IPS-15b (cell line): ENCODE results near the gene ZNF555.

Experiments
- H3K27me3 ChIP-seq: one replicate; pipeline ENCODE4 v1.6.1; 2013; ENCODE audit warnings: low read length; ENCODE audit not compliant: control insufficient read depth, insufficient read depth
- H3K36me3 ChIP-seq: one replicate; pipeline ENCODE4 v1.6.1; 2013; ENCODE audit warnings: low read length; ENCODE audit not compliant: control insufficient read depth, insufficient read depth
- H3K4me1 ChIP-seq: one replicate; pipeline ENCODE4 v1.6.1; 2013; ENCODE audit warnings: mild to moderate bottlenecking, low read length; ENCODE audit not compliant: control insufficient read depth, insufficient read depth
- H3K4me3 ChIP-seq: one replicate; pipeline ENCODE4 v1.5.1; 2013; ENCODE audit warnings: low read depth, low read length
- H3K9ac ChIP-seq: one replicate; pipeline ENCODE4 v1.6.1; 2013; ENCODE audit warnings: low read depth, mild to moderate bottlenecking, low read length
- H3K9me3 ChIP-seq: one replicate; pipeline ENCODE4 v1.6.1; 2013; ENCODE audit warnings: mild to moderate bottlenecking, low read length; ENCODE audit not compliant: control insufficient read depth, insufficient read depth

The ZNF555 gene

DNA sequence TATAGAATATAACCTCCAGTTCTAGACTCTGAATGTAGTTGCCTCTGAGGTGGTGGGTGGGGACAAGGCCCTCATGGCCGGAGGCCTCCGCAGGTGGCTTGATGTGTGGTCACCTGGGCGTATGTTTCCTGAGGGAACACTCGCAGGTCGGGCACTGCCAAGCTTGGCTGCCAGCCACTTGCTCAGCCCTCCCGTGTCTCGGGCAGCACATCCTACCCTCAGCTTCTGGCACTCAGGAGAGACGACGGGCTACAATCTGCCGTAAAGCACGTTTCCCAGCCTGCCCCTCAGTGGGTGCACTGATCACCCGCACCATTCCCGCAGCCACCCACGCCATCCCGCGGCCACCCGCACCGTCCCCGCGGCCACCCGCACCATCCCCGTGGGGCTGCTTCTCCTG, 40.8 kb upstream of the ZNF555 start:
- H3K36me3 ChIP-seq = peaks cover 70% of the 10 kb centered on the region
- no peaks in the 10 kb centered on the region for H3K27me3 ChIP-seq
- no peak overlapping the region for H3K9ac ChIP-seq
- no peaks in the 10 kb centered on the region for H3K4me1 ChIP-seq
- H3K4me3 ChIP-seq = no peak overlapping the region
- H3K9me3 ChIP-seq = no peaks in the 10 kb centered on the region

DNA sequence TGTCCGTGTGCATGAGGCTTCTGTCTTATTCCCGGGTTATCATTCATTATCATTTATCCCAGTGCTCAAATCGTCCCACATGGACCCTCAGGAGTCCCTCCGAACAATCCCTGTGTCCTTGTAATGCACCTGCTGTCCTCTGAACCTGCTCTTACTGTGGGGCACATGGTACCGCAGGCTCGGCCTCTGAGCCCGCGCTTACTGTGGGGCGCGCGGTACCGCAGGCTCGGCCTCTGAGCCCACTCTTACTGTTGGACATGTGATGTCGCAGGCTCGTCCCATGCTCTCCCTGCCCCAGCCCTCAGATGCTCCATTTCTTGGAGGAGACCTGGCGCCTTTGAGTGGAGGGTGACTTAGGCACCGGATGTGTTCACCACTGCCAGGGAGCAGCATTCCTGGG, 38.4 kb upstream of the ZNF555 start:
- Histone ChIP-seq H3K9me3 (no peaks in the 10 kb centered on the region), H3K9ac (no peak overlapping the region), H3K4me1 (no peaks in the 10 kb centered on the region), H3K4me3 (no peak overlapping the region), H3K36me3 (peaks cover 73% of the 10 kb centered on the region), H3K27me3 (no peaks in the 10 kb centered on the region)

DNA sequence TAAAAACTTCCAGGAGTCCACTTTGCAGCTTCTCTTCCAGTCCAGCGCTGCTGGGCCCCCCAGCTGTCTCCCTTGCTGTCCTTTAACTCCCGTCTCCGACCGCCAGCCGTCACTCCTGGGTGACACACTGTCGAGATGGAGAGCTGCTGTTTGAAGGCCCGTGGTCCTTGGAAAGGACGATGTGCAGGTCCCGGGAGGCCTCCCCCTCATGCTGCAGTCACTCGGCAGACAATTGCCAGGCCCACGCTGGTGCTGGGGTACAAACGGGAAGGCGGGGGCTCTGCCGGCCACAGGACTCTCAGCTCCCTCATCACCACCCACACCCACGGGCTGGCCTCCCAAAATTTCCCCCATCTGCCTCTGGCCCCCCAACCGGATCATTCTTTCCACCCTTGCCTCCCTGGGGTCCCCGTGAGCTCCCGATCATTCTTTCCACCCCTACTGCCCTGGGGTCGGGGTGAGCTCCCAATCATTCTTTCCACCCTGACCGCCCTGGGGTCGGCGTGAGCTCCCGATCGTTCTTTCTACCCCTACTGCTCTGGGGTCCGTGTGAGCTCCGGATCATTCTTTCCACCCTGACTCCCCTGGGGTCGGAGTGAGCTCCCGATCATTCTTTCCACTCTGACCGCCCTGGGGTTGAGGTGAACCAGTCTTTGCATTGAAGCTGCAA, 37.7 kb upstream of the ZNF555 start:
- Histone ChIP-seq H3K4me3 (no peak overlapping the region), H3K27me3 (no peaks in the 10 kb centered on the region), H3K4me1 (no peaks in the 10 kb centered on the region)

DNA sequence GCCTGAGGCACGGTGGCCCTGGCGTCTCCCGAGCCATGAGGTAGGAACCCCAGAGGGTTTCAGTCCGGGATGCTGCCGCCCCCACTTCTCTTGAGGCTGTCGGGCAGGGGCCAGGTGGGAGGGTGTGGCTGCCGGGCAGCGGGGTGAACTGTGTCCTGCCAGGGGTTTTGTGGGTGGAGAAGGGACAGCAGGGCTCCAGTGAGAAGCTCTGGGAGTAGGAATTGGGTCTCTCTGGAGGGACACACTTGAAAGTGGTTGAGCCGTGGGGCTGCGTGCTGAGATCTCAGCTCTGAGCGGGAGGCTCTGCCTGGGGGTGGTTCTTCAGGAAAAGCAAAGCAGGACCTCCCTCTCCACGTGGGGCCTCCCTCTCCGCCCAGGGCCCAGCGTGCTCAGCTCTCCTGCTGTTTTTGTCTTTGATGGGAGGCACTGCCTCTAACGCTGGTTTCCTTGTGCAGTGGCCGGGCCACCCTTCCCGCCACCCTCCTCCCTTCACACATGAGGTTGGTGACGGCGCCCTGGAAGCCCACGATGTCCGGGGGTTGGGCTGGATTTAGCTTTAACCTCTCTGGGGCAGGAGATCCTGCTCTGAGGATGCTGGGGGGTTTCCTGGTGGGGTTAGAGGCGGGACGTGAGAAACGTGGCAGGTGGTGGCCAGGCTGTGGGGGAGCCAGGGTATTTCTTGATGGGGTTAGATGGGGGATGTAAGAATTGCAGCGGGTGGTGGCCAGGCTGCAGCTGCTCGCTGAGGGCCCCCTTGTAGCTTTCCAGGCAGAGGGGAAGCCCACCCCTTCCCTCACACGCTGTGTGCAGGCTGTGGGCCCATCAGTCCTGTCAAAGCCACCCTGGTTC, 36.9 kb upstream of the ZNF555 start:
- no peak overlapping the region for H3K9ac ChIP-seq
- H3K4me1 ChIP-seq = no peaks in the 10 kb centered on the region
- H3K27me3 ChIP-seq = no peaks in the 10 kb centered on the region
- no peak overlapping the region for H3K4me3 ChIP-seq
- peaks cover 82% of the 10 kb centered on the region for H3K36me3 ChIP-seq
- no peaks in the 10 kb centered on the region for H3K9me3 ChIP-seq

More for the DNA sequence above, 37.7 kb upstream of the ZNF555 start:
- H3K9ac ChIP-seq = no peak overlapping the region
- H3K9me3 ChIP-seq = no peaks in the 10 kb centered on the region
- peaks cover 78% of the 10 kb centered on the region for H3K36me3 ChIP-seq

DNA sequence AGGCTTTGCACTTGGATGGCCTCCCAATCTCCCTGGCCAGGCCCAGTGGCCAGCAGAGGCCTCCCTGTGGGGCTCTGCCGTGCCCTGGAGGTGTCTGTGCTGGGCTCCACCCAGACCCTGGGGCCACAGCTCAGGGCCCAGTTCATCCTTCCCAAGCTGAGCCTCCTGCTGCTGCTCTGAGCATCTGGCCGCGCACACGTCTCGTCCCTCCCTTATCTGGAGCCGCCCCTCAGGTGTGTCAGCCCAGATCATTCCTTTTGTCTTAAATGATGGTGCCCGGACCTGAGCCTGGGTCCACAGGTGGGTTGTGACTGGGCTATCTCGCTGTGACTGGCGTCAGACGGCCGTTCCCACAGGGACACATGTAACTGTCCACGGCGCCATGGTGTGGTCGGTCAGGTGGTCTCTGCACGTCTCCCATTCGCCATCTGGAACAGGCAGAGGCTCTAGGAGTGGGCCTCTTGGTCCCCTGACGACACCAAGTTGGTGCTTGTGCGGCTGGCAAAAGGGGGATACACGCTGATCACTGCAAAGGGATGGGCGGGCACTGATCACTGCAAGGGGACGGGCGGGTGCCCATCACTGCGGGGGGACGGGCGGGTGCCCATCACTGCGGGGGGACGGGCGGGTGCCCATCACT, 35.9 kb upstream of the ZNF555 start:
- Histone ChIP-seq H3K27me3 (no peaks in the 10 kb centered on the region), H3K9ac (no peak overlapping the region), H3K9me3 (no peaks in the 10 kb centered on the region), H3K4me1 (no peaks in the 10 kb centered on the region), H3K4me3 (no peak overlapping the region), H3K36me3 (peaks cover 83% of the 10 kb centered on the region)

GRCh38 chr19:2805991-2806649, 35.2 kb upstream of the ZNF555 start:
- Histone ChIP-seq H3K4me3 (no peak overlapping the region), H3K27me3 (no peaks in the 10 kb centered on the region), H3K9ac (no peak overlapping the region), H3K9me3 (no peaks in the 10 kb centered on the region), H3K36me3 (peaks cover 83% of the 10 kb centered on the region), H3K4me1 (no peaks in the 10 kb centered on the region)

- Histone ChIP-seq H3K9ac (no peak overlapping the region), H3K4me3 (no peak overlapping the region), H3K27me3 (no peaks in the 10 kb centered on the region), H3K9me3 (no peaks in the 10 kb centered on the region), H3K4me1 (no peaks in the 10 kb centered on the region), H3K36me3 (peaks cover 85% of the 10 kb centered on the region)
These were observed 34.4 kb upstream of the ZNF555 start for GRCh38 chr19:2806736-2807378.

DNA sequence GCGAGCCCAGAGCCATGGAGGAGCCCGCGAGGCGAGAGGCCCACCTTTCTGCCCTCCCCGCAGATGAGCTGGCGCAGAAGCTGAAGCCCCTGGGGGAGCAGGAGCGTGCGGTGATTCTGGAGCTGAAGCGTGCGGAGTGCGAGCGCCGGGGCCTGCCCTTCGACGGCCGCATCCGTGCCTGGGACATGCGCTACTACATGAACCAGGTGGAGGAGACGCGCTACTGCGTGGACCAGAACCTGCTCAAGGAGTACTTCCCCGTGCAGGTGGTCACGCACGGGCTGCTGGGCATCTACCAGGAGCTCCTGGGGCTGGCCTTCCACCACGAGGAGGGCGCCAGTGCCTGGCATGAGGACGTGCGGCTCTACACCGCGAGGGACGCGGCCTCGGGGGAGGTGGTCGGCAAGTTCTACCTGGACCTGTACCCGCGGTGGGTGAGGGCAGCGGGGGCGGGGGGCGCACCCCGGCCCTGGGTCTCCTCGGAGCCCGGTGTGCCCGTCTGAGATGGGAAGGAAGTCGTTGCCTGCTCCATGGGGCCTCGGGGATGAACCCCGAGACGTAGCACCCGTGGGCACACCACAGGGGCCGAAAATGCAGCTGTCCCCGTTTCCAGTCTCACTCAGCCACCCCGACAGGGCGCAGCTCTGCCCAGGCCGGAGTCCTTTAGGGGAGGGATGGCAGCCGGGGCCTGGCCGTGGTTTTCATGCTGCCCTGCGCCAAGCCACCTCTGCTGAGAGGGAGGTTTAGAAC, 33.7 kb upstream of the ZNF555 start:
- H3K27me3 ChIP-seq = no peaks in the 10 kb centered on the region
- peaks cover 85% of the 10 kb centered on the region for H3K36me3 ChIP-seq
- H3K9me3 ChIP-seq = no peaks in the 10 kb centered on the region
- H3K4me1 ChIP-seq = no peaks in the 10 kb centered on the region
- no peak overlapping the region for H3K9ac ChIP-seq
- H3K4me3 ChIP-seq = no peak overlapping the region

DNA sequence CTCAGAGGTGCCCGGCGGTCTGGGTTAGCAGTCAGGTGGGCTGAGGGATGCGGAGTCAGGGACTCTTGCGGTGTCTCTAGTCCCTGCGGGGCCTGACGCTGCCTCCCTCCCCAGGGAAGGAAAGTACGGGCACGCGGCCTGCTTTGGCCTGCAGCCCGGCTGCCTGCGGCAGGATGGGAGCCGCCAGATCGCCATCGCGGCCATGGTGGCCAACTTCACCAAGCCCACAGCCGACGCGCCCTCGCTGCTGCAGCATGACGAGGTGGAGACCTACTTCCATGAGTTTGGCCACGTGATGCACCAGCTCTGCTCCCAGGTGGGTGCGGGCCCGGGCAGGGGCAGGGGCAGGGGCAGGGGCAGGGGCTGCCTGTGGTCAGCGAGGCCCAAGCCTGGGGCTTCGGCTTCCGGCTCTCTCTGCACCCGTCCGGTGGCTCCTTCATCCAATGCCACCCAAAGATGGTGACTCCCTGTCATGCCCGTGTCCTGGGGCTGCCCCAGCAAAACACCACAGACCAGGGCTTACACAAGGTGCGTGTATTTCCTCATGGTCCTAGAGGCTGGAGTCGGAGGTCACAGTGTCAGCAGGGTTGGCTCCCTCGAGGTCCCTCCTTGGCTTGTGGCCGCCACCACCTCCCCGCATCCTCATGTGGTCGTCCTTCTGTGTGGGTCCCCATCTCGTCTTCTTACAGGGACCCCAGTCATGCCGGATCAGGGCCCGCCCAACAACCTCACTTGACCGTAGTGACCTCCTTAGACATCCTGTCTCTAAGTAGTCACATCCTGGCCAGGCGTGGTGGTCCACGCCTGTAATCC, 32.9 kb upstream of the ZNF555 start:
- Histone ChIP-seq H3K9ac (no peak overlapping the region), H3K4me3 (no peak overlapping the region), H3K9me3 (no peaks in the 10 kb centered on the region), H3K36me3 (peaks cover 86% of the 10 kb centered on the region), H3K27me3 (no peaks in the 10 kb centered on the region), H3K4me1 (no peaks in the 10 kb centered on the region)

GRCh38 chr19:2809387-2810140, 31.7 kb upstream of the ZNF555 start:
- Histone ChIP-seq H3K9ac (no peak overlapping the region), H3K36me3 (peaks cover 88% of the 10 kb centered on the region)

More at GRCh38 chr19:2809387-2810140, 31.7 kb upstream of the ZNF555 start:
- H3K4me3 ChIP-seq = no peak overlapping the region
- H3K4me1 ChIP-seq = no peaks in the 10 kb centered on the region
- H3K9me3 ChIP-seq = no peaks in the 10 kb centered on the region
- no peaks in the 10 kb centered on the region for H3K27me3 ChIP-seq
